VCaP (cell line): ENCODE data around the gene PARP1.

Source experiments
- H3K27ac ChIP-seq: fragments of 450-650 bp; 2 replicates; pipeline ENCODE4 v1.5.1; 2017
- CTCF ChIP-seq: fragments of 450-650 bp; conservative IDR thresholded peaks from 2 replicates; pipeline ENCODE4 v1.5.1; 2017; ENCODE audit warnings: mild to moderate bottlenecking, moderate library complexity

Gene PARP1

GRCh38 chr1:226447932-226448665 is 40.2 kb upstream of the PARP1 start:
- TF ChIP-seq CTCF, result no peak
- H3K27ac ChIP-seq, result no peak overlapping the region

- TF ChIP-seq CTCF, result no peak
- no peak overlapping the region for H3K27ac ChIP-seq
Measured at GRCh38 chr1:226446094-226446493, 38.2 kb upstream of the PARP1 start.

- no peak for TF ChIP-seq CTCF
Measured at GRCh38 chr1:226444901-226445300, 37.0 kb upstream of the PARP1 start.

GRCh38 chr1:226443439-226443838 is 35.5 kb upstream of the PARP1 start:
- H3K27ac ChIP-seq, result no peak overlapping the region
- no peak for TF ChIP-seq CTCF

More at GRCh38 chr1:226444901-226445300, 37.0 kb upstream of the PARP1 start:
- no peak overlapping the region for H3K27ac ChIP-seq

- TF ChIP-seq CTCF, result no peak
Measured at GRCh38 chr1:226443033-226443432, 35.1 kb upstream of the PARP1 start.

GRCh38 chr1:226441629-226442028 is 33.7 kb upstream of the PARP1 start:
- TF ChIP-seq CTCF, result no peak
- H3K27ac ChIP-seq, result no peak overlapping the region

More at GRCh38 chr1:226443033-226443432, 35.1 kb upstream of the PARP1 start:
- no peak overlapping the region for H3K27ac ChIP-seq

GRCh38 chr1:226440512-226440911 is 32.6 kb upstream of the PARP1 start:
- no peak for TF ChIP-seq CTCF
- no peak overlapping the region for H3K27ac ChIP-seq
